ENCODE data around the gene UNC80. TPM values are rescaled to one million over a fixed set of nuclear protein-coding genes. Genes with fewer than 3 reads are reported as not detected.

Gene UNC80
- polyA plus RNA-seq, 1 donor = 2.5 TPM

- Histone ChIP-seq H3K9me3 (ENCODE audit: control insufficient read depth, low read depth, low read length) (no peaks in the 10 kb centered on the region), H3K36me3 (ENCODE audit: control insufficient read depth, insufficient read depth, low read length) (no peaks in the 10 kb centered on the region), H3K4me1 (ENCODE audit: control insufficient read depth, insufficient read depth, low read length) (no peaks in the 10 kb centered on the region), H3K27ac (ENCODE audit: low read length) (no peak overlapping the region), H3K27me3 (ENCODE audit: control insufficient read depth, insufficient read depth, low read length) (peaks cover 10% of the 10 kb centered on the region), H3K4me3 (ENCODE audit: low read length) (no peak overlapping the region)
- no CpG with 5 or more reads among the region's 2 CpGs for WGBS (ENCODE audit: insufficient coverage, low lambda C conversion rate)
- DNase-seq = no peak
Observed at GRCh38 chr2:209986415-209986814, 214.8 kb downstream of the UNC80 start.

GRCh38 chr2:209988010-209988409, 216.4 kb downstream of the UNC80 start:
- DNase-seq = no peak
- H3K4me1 ChIP-seq (ENCODE audit: control insufficient read depth, insufficient read depth, low read length) = no peaks in the 10 kb centered on the region
- 12% methylated on average over 3 of the region's 4 CpGs for WGBS (ENCODE audit: insufficient coverage, low lambda C conversion rate)
- peaks cover 10% of the 10 kb centered on the region for H3K27me3 ChIP-seq (ENCODE audit: control insufficient read depth, insufficient read depth, low read length)
- H3K4me3 ChIP-seq (ENCODE audit: low read length) = no peak overlapping the region
- H3K27ac ChIP-seq (ENCODE audit: low read length) = no peak overlapping the region
- no peaks in the 10 kb centered on the region for H3K9me3 ChIP-seq (ENCODE audit: control insufficient read depth, low read depth, low read length)
- H3K36me3 ChIP-seq (ENCODE audit: control insufficient read depth, insufficient read depth, low read length) = no peaks in the 10 kb centered on the region

- Histone ChIP-seq H3K9me3 (ENCODE audit: control insufficient read depth, low read depth, low read length) (no peaks in the 10 kb centered on the region), H3K27ac (ENCODE audit: low read length) (no peak overlapping the region), H3K27me3 (ENCODE audit: control insufficient read depth, insufficient read depth, low read length) (peaks cover 9% of the 10 kb centered on the region), H3K36me3 (ENCODE audit: control insufficient read depth, insufficient read depth, low read length) (no peaks in the 10 kb centered on the region), H3K4me1 (ENCODE audit: control insufficient read depth, insufficient read depth, low read length) (no peaks in the 10 kb centered on the region), H3K4me3 (ENCODE audit: low read length) (no peak overlapping the region)
- DNase-seq = no peak
- no CpG with 5 or more reads among the region's 2 CpGs for WGBS (ENCODE audit: insufficient coverage, low lambda C conversion rate)
Observed at GRCh38 chr2:209990838-209991237, 219.2 kb downstream of the UNC80 start.

GRCh38 chr2:209993968-209994367, 222.3 kb downstream of the UNC80 start:
- H3K27ac ChIP-seq (ENCODE audit: low read length) = no peak overlapping the region
- no peak for DNase-seq
- no peaks in the 10 kb centered on the region for H3K36me3 ChIP-seq (ENCODE audit: control insufficient read depth, insufficient read depth, low read length)
- 90% methylated on average over 2 of the region's 9 CpGs for WGBS (ENCODE audit: insufficient coverage, low lambda C conversion rate)
- no peak overlapping the region for H3K4me3 ChIP-seq (ENCODE audit: low read length)
- H3K4me1 ChIP-seq (ENCODE audit: control insufficient read depth, insufficient read depth, low read length) = no peaks in the 10 kb centered on the region
- H3K9me3 ChIP-seq (ENCODE audit: control insufficient read depth, low read depth, low read length) = no peaks in the 10 kb centered on the region
- H3K27me3 ChIP-seq (ENCODE audit: control insufficient read depth, insufficient read depth, low read length) = peaks cover 3% of the 10 kb centered on the region

GRCh38 chr2:209998596-209998995, 227.0 kb downstream of the UNC80 start:
- Histone ChIP-seq H3K36me3 (ENCODE audit: control insufficient read depth, insufficient read depth, low read length) (no peaks in the 10 kb centered on the region), H3K4me1 (ENCODE audit: control insufficient read depth, insufficient read depth, low read length) (no peaks in the 10 kb centered on the region), H3K27me3 (ENCODE audit: control insufficient read depth, insufficient read depth, low read length) (peaks cover 3% of the 10 kb centered on the region), H3K9me3 (ENCODE audit: control insufficient read depth, low read depth, low read length) (peaks cover 6% of the 10 kb centered on the region), H3K27ac (ENCODE audit: low read length) (no peak overlapping the region), H3K4me3 (ENCODE audit: low read length) (no peak overlapping the region)
- no CpG with 5 or more reads among the region's 1 CpG for WGBS (ENCODE audit: insufficient coverage, low lambda C conversion rate)
- no peak for DNase-seq

GRCh38 chr2:210000464-210001324, 229.1 kb downstream of the UNC80 start:
- WGBS (ENCODE audit: insufficient coverage, low lambda C conversion rate) = no CpG with 5 or more reads among the region's 32 CpGs
- H3K4me1 ChIP-seq (ENCODE audit: control insufficient read depth, insufficient read depth, low read length) = no peaks in the 10 kb centered on the region
- no peak for DNase-seq
- no peak overlapping the region for H3K27ac ChIP-seq (ENCODE audit: low read length)
- no peak overlapping the region for H3K4me3 ChIP-seq (ENCODE audit: low read length)
- no peaks in the 10 kb centered on the region for H3K27me3 ChIP-seq (ENCODE audit: control insufficient read depth, insufficient read depth, low read length)
- H3K9me3 ChIP-seq (ENCODE audit: control insufficient read depth, low read depth, low read length) = peaks cover 6% of the 10 kb centered on the region
- H3K36me3 ChIP-seq (ENCODE audit: control insufficient read depth, insufficient read depth, low read length) = no peaks in the 10 kb centered on the region

GRCh38 chr2:210002158-210003157, 230.8 kb downstream of the UNC80 start, which contains the start of gene RPE:
Gene RPE, plus strand, starts transcription at chr2:210002638. Its CDS starts 24 bp downstream, at chr2:210002662.
- H3K4me1 ChIP-seq (ENCODE audit: control insufficient read depth, insufficient read depth, low read length) = no peaks in the 10 kb centered on the region
- DNase-seq = peak; percentile 93 to 96
- WGBS (ENCODE audit: insufficient coverage, low lambda C conversion rate) = 14% methylated on average over 2 of the region's 58 CpGs
- peak within 1 kb of the TSS; percentile 89 for H3K4me3 ChIP-seq (ENCODE audit: low read length)
- no peaks in the 10 kb centered on the region for H3K27me3 ChIP-seq (ENCODE audit: control insufficient read depth, insufficient read depth, low read length)
- H3K9me3 ChIP-seq (ENCODE audit: control insufficient read depth, low read depth, low read length) = peaks cover 6% of the 10 kb centered on the region
- no peaks in the 10 kb centered on the region for H3K36me3 ChIP-seq (ENCODE audit: control insufficient read depth, insufficient read depth, low read length)
- H3K27ac ChIP-seq (ENCODE audit: low read length) = peak within 1 kb of the TSS; percentile 73

- Histone ChIP-seq H3K9me3 (ENCODE audit: control insufficient read depth, low read depth, low read length) (peaks cover 6% of the 10 kb centered on the region), H3K27me3 (ENCODE audit: control insufficient read depth, insufficient read depth, low read length) (no peaks in the 10 kb centered on the region), H3K4me1 (ENCODE audit: control insufficient read depth, insufficient read depth, low read length) (no peaks in the 10 kb centered on the region), H3K4me3 (ENCODE audit: low read length) (peak overlapping the region; percentile 89), H3K36me3 (ENCODE audit: control insufficient read depth, insufficient read depth, low read length) (peaks cover 5% of the 10 kb centered on the region), H3K27ac (ENCODE audit: low read length) (no peak overlapping the region)
- 60% methylated on average over 1 of the region's 2 CpGs for WGBS (ENCODE audit: insufficient coverage, low lambda C conversion rate)
- DNase-seq = no peak
Observed at GRCh38 chr2:210003359-210003758, 231.7 kb downstream of the UNC80 start.

GRCh38 chr2:210004881-210005280, 233.2 kb downstream of the UNC80 start:
- no peak for DNase-seq
- Histone ChIP-seq H3K4me3 (ENCODE audit: low read length) (no peak overlapping the region), H3K36me3 (ENCODE audit: control insufficient read depth, insufficient read depth, low read length) (peaks cover 13% of the 10 kb centered on the region), H3K9me3 (ENCODE audit: control insufficient read depth, low read depth, low read length) (peaks cover 6% of the 10 kb centered on the region), H3K27ac (ENCODE audit: low read length) (no peak overlapping the region), H3K27me3 (ENCODE audit: control insufficient read depth, insufficient read depth, low read length) (no peaks in the 10 kb centered on the region), H3K4me1 (ENCODE audit: control insufficient read depth, insufficient read depth, low read length) (no peaks in the 10 kb centered on the region)
- WGBS (ENCODE audit: insufficient coverage, low lambda C conversion rate) = no CpG with 5 or more reads among the region's 2 CpGs

GRCh38 chr2:210007895-210008294, 236.3 kb downstream of the UNC80 start:
- DNase-seq = no peak
- Histone ChIP-seq H3K9me3 (ENCODE audit: control insufficient read depth, low read depth, low read length) (no peaks in the 10 kb centered on the region), H3K4me3 (ENCODE audit: low read length) (no peak overlapping the region), H3K36me3 (ENCODE audit: control insufficient read depth, insufficient read depth, low read length) (peaks cover 29% of the 10 kb centered on the region), H3K4me1 (ENCODE audit: control insufficient read depth, insufficient read depth, low read length) (no peaks in the 10 kb centered on the region), H3K27ac (ENCODE audit: low read length) (no peak overlapping the region), H3K27me3 (ENCODE audit: control insufficient read depth, insufficient read depth, low read length) (no peaks in the 10 kb centered on the region)
- WGBS (ENCODE audit: insufficient coverage, low lambda C conversion rate) = no CpG with 5 or more reads among the region's 2 CpGs

All from large intestine (tissue), 3 donors.